Spleen (tissue), 7 donors: ENCODE measurements around the gene RGL4.

Experiments used
- CTCF ChIP-seq, 11 experiments: fragments of 200-600 bp in 7 of 11; fragments of 450-650 bp in 4 of 11; sonication (generic) in 4 of 11; IDR thresholded peaks in 8 of 11; conservative IDR thresholded peaks in 3 of 11; 1 replicate in 7 of 11; 2 replicates in 4 of 11; pipeline versions ENCODE4 v1.4.0 to v1.8.0; 2016 to 2021; ENCODE audit warnings: antibody characterized with exemption in 11 of 11, inconsistent platforms in 4 of 11, mild to moderate bottlenecking in 1 of 11
- POLR2A ChIP-seq, 3 donors: fragments of 450-650 bp; IDR thresholded peaks; one replicate each; pipeline ENCODE4 v1.5.1; 2017; ENCODE audit warnings: antibody characterized with exemption in 3 of 3, mild to moderate bottlenecking in 1 of 3
- POLR2AphosphoS5 ChIP-seq, 3 donors: sonication (generic); formaldehyde crosslinking; IDR thresholded peaks; one replicate each; pipeline ENCODE4 v1.5.1; 2017; ENCODE audit warnings: antibody characterized with exemption in 3 of 3
- donor health status: DM: no; HTN: no; CAD: no; lungs with moderate emphysema.
- donor health status: DM: no; HTN: no; CAD: no.
- donor health status: DM: no; HTN: no; CAD: no.

- TF ChIP-seq CTCF (IDR thresholded peaks at IDR 0.05 in 8 of 11, conservative IDR thresholded peaks at IDR 0.05 in 3 of 11) (no peak), POLR2A (IDR thresholded peaks at IDR 0.05) (no peak), POLR2AphosphoS5 (IDR thresholded peaks at IDR 0.05) (no peak)
Measured at GRCh38 chr22:23700706-23701105, 9.9 kb downstream of the RGL4 start.
